ENCODE results near the gene ZBTB7C. TPM values are rescaled to one million over a fixed set of nuclear protein-coding genes. Genes with fewer than 3 reads are reported as not detected.

ZBTB7C gene
- total and polyA plus RNA-seq, 2 of the 8 experiments (the other 6 are each of a cell fraction or from before 2014, with no cell fraction given) = 0.15 to 0.45 TPM

GRCh38 chr18:48321536-48321935, 87.6 kb downstream of the ZBTB7C start:
- Histone ChIP-seq H2BK15ac (ENCODE audit: low read length) (no peak overlapping the region), H2BK12ac (ENCODE audit: low read depth, low read length) (no peak overlapping the region), H3K23ac (ENCODE audit: insufficient read length) (no peak overlapping the region), H4K20me1 (replicated peaks in 1 of 2; ENCODE audit: control insufficient read depth in 1 of 2, insufficient read depth in 2 of 2, low read length in 2 of 2) (no peaks in the 10 kb centered on the region), H4K8ac (ENCODE audit: extremely low read depth, insufficient read depth, low read length) (no peak overlapping the region), H3K36me3 (ENCODE audit: control insufficient read depth in 2 of 4, insufficient read depth in 4 of 4, low read length in 3 of 4) (no peaks in the 10 kb centered on the region), H4K5ac (ENCODE audit: insufficient read length, low read depth, low read length) (no peak overlapping the region), H2BK20ac (ENCODE audit: low read length) (no peak overlapping the region), H3K27me3 (replicated peaks in 1 of 4; ENCODE audit: control insufficient read depth in 3 of 4, extremely low read depth in 1 of 4, insufficient read depth in 3 of 4, low read length in 3 of 4) (no peaks in the 10 kb centered on the region), H2BK120ac (replicated peaks; ENCODE audit: low read depth, low read length) (no peak overlapping the region), H3K56ac (replicated peaks; ENCODE audit: insufficient read length, low read depth, low read length) (no peak overlapping the region), H3K4me3 (ENCODE audit: extremely low read depth in 1 of 4, insufficient read depth in 2 of 4, low read depth in 3 of 4, low read length in 4 of 4) (no peak overlapping the region), H3K4me2 (ENCODE audit: insufficient read depth in 1 of 2, low read depth in 2 of 2, low read length in 2 of 2) (no peak overlapping the region), H3K4ac (replicated peaks; ENCODE audit: insufficient read length, low read depth, low read length) (no peak overlapping the region), H3K14ac (ENCODE audit: insufficient read length) (no peak overlapping the region), H3K79me2 (ENCODE audit: control insufficient read depth in 1 of 2, insufficient read depth in 2 of 2, low read length in 2 of 2) (no peaks in the 10 kb centered on the region), H3K23me2 (ENCODE audit: low read depth, low read length) (no peaks in the 10 kb centered on the region), H3K9me3 (ENCODE audit: insufficient read depth in 2 of 2, low read depth in 1 of 2, low read length in 1 of 2) (no peaks in the 10 kb centered on the region), H3K27ac (ENCODE audit: low read depth, low read length) (no peak overlapping the region), H2BK5ac (ENCODE audit: low read depth, low read length) (no peak overlapping the region), H3K18ac (ENCODE audit: extremely low read depth, low read length) (no peak overlapping the region), H3K9ac (replicated peaks in 1 of 4; ENCODE audit: extremely low read depth in 1 of 4, low read depth in 3 of 4, low read length in 3 of 4) (no peak overlapping the region), H3K79me1 (ENCODE audit: low read depth, low read length) (no peaks in the 10 kb centered on the region), H4K91ac (replicated peaks; ENCODE audit: insufficient read length, low read length) (no peak overlapping the region), H2AK5ac (ENCODE audit: low read depth, low read length) (no peak overlapping the region), H3K4me1 (replicated peaks in 1 of 4; ENCODE audit: control insufficient read depth in 3 of 4, insufficient read depth in 4 of 4, low read length in 3 of 4) (no peaks in the 10 kb centered on the region), H2AFZ (ENCODE audit: low read length) (no peak overlapping the region)
- ChIA-PET POLR2A (ENCODE audit: partially characterized antibody) (interaction anchor here (1.2 kb wide), 1 partner anchor 85 kb away, joined by 3 read pairs; no protein-coding TSS in a partner anchor), CTCF (ENCODE audit: partially characterized antibody) (interaction anchor here (0.9 to 2.7 kb wide), 8 partner anchors 12 to 124 kb away, joined by 3 to 11 read pairs (median 5); no protein-coding TSS in a partner anchor)
- FAIRE-seq = no peak
- DNase-seq (ENCODE audit: low read depth in 1 of 2, low spot score in 2 of 2) = no peak
- TF ChIP-seq POLR2A (IDR thresholded peaks at IDR 0.05; ENCODE audit: control extremely low read depth in 1 of 2, low read depth in 2 of 2, low read length in 2 of 2) (no peak), POLR2AphosphoS5 (IDR thresholded peaks at IDR 0.05; ENCODE audit: low read depth, low read length) (no peak), PHF8 (conservative IDR thresholded peaks at IDR 0.05; ENCODE audit: low read depth, low read length) (no peak)
- 92% methylated on average over 7 of the region's 7 CpGs; no CpG with 5 or more reads in 1 of the 2 experiments for WGBS, 2 experiments (ENCODE audit: extremely low coverage in 1 of 2, insufficient coverage in 1 of 2, insufficient read length in 1 of 2, insufficient replicate concordance in 2 of 2, low coverage in 1 of 2, low lambda C conversion rate in 2 of 2, missing lambda C conversion rate in 1 of 2)
